Caki2 (cell line): ENCODE results near the gene NCF2. TPM values are rescaled to one million over a fixed set of nuclear protein-coding genes. Genes with fewer than 3 reads are reported as not detected.
A peak's percentile ranks its signal among the peaks of the same experiment; 100 is the strongest.

Source experiments
- DNase-seq: peaks from one replicate; pipeline ENCODE4 v3.0.0-alpha.2; 2015; ENCODE audit warnings: low read depth
- in situ Hi-C: cut with HindIII; loops from 2 replicates; pipeline ENCODE4 v1.10.0; 2016; ENCODE audit warnings: low sequenced_read_pairs, low pct_unique_long_range_greater_than_20kb, mixed read lengths
- total RNA-seq: library from RNA; depleted of rRNA; stranded (reverse); fragments of >200 nt; shearing (Covaris generic); gene quantifications from 2 replicates; pipeline ENCODE4 v1.2.3, GENCODE V29; 2014; ENCODE audit warnings: low replicate concordance

The NCF2 gene
- total RNA-seq, 1 experiment from 2014 or later = 3.1 TPM

DNA sequence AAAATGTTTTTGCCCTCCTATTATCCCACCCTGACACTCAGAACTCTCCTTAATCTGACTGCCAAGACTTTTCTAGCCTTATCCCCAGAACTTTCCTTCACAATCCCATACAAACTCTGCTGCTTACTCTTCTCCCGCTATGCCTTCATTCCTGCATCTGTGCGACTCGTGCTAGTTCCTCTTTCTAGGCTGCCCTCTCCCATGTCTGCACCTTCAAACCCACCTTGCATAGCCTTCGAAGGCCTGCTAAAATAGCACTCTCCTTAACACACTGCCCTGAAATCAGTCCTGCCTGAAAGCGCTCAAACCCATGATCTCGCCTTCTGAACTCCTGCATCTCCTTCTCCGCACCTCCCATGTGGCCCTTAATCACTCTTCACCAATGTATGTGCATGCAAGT, 2.5 kb upstream of the NCF2 start:
- in situ Hi-C loops = no loop called here

DNA sequence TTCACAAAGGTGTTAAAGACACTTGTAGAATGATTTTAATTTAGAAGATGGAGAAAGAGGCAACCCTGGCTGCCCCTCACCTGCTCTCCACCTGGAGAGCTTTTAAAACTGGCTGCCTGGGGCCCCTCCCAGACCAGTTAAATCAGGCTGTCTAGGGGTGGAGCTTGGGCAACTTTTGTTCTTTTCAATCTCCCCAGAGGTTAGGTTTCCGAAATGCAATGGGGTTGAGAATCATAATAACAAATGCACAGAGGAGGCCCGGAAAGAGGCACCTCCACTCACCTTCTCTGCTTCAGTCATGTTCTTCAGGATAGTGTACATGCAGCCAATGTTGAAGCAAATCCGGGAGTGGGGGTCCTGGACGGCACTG, 400 bp downstream of the NCF2 start:
- in situ Hi-C loops = no loop called here
- no peak for DNase-seq

More for the DNA sequence above, 2.5 kb upstream of the NCF2 start:
- DNase-seq = no peak

DNA sequence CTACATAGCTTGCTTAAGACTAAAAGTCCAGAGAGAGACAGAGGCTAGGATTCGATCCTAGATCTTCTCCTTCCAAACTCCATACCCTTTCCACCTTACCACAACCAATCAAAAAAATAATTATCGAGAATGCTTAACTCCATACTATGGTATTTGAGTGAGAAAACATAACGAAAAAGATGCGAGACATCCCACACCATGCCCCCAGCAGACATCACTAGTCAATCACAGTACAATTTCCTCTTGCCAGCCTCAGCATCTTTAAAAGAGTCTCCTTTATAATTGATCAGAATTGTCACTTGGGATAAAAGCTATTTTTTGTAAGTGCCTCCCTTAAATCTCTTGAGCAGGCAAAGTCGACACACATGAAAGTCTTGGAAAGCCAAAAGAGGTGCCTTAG, 875 bp downstream of the NCF2 start:
- DNase-seq = no peak
- in situ Hi-C loops = no loop called here

DNA sequence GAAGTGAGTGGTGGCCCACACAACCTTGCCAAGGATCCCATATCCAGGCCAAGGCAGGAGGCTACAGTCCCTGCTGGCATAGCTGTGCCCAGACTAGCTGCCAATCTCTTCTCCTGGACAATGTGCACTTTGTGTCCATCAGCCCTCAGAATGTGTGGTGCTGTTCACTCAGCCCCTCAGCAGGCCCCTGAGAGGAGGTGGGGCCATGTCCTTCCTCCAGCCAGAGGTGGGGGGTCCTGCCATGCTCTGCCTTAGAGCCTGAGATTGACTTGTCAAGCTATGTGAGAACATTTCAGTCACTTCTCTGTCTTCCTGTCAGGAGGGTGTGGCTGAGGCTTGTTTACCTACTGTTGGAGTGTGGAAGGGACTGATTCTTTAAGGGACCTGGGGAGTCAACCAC, 1.4 kb downstream of the NCF2 start:
- no peak for DNase-seq
- in situ Hi-C loops = no loop called here

DNA sequence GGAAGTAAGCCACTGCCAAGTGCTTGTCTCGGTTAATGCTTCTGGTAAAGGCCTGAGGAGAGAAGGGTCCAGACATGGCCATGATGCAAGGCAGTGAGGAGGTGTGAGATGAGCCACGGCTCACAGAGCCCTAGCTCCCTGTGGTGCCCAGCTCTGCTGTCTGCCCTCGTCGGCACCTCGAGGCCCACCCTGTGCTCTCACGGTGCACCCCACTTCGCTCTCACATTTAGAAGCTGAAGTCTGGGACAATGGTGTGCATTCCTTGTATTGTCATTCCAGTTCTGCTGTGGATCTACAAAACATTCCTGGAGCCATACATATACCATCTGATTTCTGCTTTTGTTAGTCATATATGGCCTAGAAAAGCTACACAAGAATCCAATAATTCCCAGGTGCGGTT, 3.3 kb downstream of the NCF2 start:
- in situ Hi-C loops = no loop called here
- no peak for DNase-seq

DNA sequence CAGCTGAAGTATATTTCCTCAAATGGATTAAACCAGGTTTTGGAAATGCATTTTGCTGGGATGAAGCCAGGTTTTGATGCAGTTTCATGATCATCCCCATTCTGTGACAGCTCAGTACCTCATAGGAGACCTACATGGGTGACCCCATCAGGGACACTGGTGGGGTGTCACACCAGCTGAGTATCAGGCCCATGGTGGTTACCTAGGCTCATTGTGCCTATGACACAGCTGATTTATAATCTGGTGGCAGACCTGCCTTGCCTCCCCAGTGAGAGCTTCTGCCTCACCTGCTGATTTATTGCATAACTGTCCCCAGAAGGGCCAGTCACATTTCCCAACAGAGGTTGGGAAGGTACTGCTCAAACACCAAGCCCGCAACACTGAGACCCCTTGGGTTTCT, 3.8 kb downstream of the NCF2 start:
- in situ Hi-C loops = no loop called here
- DNase-seq = no peak

DNA sequence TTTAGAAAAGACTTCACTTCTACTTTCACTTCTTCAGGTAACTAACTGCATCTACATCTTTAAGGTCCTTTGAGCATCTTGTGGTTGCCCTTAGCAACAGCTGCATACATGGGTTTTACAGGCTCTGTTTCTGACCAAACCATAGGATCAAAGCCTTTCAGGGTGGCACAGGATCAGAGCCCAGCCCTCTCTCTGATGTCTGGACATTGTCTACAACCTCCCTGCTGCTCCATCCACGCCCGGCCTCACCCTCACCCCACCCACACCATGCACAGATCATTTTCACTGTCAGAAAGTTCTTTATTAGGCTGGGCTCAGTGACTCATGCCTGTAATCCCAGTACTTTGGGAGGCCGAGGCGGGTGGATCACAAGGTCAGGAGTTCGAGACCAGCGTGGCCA, 5.2 kb downstream of the NCF2 start:
- in situ Hi-C loops = no loop called here
- DNase-seq = no peak

DNA sequence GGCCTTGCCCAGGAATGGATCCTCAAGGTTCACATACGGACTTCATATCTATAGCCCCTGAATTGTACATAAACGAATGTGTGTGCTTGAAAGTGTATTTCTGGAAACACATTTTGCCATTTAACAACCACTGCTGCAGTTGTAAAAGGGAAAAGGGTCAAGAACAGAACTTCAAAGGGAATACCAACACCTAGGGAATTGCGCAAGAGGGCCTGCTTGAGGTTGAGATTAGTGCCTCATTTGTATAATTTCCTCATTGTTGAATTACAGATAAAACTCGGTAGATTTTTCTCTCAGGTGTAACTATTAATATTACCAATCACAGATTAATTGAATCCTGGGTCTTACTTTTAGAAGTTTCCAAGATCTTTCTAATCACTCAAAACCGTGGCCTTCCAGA, 6.1 kb downstream of the NCF2 start:
- in situ Hi-C loops = no loop called here
- no peak for DNase-seq

DNA sequence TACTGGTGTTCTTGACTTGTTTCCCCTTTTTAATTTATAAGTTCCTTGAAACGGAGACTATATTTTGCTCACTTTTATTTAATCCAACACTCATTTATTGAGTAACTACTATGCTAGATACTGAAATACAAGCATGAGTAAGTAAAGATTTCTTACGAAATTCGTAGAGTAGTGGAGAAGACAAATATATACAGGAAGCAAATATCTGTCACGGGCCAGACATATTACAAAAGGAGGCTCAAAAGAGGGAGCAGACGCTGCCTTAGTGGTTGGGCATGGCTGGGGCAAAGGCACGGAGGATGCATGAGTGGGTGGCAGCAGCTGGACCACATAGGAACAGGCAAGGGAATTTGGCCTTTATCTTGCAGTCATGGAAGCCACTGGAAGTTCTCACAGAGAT, 6.8 kb downstream of the NCF2 start:
- no peak for DNase-seq
- in situ Hi-C loops = no loop called here

DNA sequence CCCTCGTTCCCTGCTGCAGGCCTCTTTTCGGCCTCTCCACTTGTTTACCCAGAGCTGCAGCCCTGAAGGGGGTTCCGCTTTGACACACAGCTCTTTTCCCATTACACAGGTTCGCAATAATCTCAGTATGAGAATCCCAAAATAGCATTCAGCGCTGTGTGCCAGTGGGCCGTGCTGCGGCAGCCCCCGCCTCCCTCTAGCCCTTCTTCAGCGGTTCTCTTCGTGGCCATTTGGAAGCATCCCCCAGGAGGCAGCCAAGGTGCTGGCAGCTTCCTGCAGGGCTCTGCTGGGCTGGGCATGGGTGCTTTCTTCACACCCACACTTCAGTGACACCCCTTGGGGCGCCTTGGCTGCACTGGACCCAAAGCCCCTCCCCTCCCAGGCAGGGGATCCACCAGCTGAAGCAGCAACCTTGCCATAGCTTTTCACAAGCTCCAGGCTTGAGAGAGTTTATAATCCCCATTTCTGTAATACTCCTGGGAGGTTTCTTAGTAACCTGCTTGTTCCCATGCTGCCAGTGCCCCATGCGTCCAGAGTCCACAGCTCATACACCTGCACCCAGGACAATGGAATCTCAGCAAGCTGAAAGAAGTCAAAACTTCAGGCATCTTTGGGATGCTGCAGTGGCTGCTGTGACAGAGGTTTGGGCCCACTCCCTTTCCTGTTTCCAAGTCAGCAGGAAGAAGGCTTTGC, 8.1 kb downstream of the NCF2 start:
- in situ Hi-C loops = no loop called here
- DNase-seq = no peak

DNA sequence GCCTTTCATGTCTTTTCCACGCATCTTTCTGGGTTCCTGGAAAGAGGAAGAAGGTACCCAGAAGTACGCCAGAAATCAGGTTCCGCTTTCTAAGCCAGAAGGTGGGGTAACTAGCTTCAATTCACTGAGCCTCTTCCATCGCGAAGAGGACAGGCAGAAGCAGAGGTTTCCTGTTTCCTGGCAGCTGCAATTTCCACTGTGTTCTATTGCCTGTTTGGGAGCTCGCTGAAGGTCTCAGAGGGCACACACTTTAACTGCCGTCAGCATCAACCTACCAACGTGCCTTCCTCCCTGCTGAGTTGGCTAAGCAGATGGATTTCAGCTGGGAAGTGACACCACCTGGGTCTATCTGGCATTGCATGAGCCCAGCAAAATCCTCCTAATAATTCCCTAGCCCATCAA, 10.0 kb downstream of the NCF2 start:
- no peak for DNase-seq
- in situ Hi-C loops = no loop called here

DNA sequence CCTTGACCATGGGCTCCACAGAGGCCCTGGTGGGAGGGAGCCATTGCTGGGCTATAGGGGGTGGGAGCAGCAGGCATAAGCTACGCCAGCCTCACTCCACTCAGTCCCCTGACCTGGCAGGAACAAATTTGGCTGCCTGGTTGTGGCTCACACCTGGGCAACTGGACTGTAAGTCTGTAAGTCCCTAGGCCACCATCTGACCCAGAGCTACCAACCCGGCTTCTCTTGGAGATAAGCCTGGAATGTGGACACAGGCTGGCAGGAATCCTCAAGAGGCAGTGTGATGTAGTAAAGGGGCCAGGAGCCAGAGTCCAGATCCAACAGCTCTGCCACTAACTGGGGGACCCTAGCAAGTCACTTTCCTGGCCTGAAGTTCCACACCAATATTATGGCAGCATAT, 11.4 kb downstream of the NCF2 start:
- in situ Hi-C loops = no loop called here
- no peak for DNase-seq

DNA sequence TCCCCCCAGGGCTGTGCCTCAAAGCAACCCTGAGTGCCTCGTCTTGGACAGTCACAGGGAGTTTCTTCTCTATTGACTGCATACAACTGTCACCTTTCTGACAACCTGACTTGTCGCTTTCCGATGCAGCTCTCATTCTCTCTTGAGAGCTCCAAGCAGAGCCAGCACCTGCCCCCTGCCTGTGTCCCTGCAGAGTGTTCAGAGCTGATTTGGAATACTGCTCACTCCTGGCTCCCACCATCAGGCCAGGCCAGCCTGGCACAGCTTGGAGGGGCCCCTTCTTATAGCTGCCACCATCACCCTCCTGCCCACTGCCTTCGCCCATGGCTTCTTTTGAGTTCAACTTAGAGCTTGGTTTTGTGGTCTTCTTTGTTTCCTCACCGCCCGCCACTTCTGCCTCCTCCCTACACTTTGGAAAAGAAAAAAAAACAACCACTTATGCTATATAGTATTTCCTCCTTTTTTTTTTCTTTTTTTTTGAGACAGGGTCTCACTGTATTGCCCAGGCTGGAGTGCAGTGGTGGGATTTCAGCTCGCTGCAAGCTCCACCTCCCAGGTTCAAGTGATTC, 12.3 kb downstream of the NCF2 start:
- in situ Hi-C loops = no loop called here
- DNase-seq = no peak

DNA sequence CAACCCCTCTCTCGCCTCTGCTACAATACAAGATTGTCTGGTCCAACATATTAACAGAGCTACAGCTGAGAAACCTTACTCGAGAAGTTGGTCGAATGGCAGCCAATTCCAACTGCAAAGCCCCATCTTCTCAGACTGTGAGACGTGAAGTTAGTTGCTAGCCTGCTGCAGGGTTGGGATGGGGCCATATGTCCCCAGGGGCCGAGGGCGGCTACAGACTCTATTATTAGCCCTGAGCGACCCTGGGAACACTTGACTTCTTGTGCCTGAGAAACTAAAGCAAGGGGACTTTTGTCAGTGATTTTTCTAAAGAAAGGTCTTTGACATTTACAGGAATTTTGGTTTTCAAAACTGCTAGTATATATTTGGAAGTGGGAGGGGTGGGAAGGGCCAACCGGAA, 13.7 kb downstream of the NCF2 start:
- in situ Hi-C loops = no loop called here
- DNase-seq = no peak

DNA sequence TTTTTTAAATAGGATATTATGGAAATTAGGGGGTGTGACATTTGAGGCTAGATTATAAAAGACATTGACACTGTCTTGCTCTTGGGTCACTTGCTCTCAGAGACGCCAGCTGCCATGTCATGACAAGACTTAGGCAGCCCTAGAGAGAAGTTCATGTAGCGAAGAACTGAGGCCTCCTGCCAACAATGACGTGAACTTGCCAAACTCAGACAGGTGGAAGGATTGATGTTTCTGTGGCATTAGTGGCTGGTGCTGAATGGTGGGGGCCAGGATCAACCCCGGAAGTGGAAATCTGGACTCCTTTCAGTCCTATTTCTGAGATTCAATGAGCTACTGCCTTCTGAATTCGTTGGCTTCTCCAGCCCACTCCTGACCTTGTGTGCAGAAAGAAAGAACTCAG, 14.7 kb downstream of the NCF2 start:
- no peak for DNase-seq
- in situ Hi-C loops = no loop called here

DNA sequence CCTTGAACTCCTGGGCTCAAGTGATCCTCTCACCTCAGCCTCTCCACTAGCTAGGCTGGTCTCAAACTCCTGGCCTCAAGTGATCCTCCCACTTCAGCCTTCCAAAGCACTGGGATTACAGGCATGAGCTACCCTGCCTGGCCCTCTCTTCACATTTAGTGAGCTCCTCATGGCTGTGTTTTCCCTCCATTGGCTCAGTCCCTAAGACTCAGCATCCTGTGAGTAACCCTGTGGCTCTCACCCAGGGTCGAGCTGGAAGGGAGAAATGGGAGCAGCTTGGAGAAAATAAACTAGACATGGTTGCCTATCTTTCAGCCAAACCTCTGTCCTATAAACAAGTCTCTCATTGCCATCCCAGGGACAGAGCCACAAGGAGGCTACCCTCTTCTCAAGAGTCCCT, 17.5 kb downstream of the NCF2 start:
- in situ Hi-C loops = no loop called here
- no peak for DNase-seq

DNA sequence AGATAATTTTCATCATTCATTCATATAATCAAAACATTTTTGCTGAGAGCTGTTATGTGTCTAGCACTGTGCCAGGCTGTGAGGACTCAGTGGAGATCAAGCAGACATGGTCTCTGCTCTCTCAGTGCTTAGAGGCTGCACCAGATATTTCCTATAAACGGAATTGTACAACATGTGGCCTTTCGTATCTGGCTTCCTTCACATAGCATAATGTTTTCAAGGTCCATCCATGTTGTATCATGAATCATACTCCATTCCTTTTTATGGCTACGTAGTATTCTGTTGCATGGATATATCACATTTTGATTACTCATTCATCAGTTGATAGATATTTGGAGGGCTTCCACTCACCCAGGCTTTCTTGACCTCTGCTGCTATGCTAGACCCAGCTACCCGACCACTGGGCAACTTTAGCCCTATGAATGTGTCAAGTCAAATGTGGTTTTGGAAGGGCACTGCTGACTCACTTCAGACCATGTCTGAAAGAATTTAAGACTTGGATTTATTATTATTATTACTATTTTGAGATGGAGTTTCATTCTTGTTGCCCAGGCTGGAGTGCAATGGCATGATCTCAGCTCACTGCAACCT, 18.5 kb downstream of the NCF2 start:
- DNase-seq = no peak
- in situ Hi-C loops = no loop called here

DNA sequence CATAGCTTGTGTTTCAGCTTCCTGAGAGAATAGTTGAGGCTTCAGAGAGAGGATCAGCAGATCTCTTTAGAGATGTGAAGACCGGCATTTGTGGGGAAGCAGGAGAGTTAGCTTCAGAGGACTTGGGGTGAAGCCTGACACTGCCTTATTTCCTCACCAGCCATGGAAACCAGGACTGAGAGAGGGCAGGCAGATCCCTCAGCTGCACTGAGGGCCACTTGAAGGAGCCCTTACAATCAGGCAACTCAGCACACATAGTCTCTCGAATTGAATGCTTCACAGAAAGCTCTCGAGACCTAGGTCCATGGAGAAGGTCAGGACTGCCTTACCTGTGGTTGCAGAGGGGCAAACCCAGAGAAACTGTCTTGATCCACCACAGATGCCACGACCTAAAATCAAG, 19.8 kb downstream of the NCF2 start:
- DNase-seq = no peak
- in situ Hi-C loops = no loop called here

DNA sequence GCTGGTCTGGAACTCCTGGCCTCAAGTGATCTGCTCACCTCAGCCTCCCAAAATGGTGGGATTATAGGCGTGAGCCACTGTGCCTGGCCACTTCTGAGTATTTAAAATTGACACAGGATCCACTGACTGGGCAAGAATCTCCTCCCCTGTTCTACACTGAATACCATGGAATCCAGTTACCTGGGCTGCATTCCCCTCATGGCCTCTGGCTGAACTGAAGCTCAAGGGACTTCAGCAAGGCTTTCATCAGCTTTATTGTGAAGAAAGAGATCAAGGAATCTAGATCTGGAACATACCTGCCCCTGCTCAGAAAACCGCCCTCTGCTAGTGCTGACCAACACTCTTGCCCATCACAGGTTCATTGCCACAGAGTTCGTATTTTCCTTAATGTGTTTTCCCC, 20.5 kb downstream of the NCF2 start:
- no peak for DNase-seq
- in situ Hi-C loops = no loop called here

DNA sequence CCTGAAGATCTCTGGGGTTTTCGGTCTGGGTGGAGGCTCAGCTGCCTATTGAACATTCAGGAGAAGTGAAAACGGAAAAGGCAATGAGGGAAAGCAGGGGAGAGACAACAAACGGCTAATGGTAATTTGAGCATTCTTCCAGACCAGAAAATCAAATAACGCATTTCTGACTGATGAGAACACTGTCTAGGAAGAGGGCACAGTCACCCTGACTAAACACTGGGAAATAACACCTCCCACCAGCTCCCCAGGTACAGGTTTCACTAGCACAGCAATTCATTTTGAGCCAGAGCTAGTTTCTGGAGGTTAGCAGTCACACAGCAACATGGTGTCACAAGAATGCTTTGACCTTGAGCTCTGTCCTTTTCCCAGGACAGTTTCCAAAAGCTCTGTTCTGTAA, 21.1 kb downstream of the NCF2 start:
- peak; percentile 29 for DNase-seq
- in situ Hi-C loops = no loop called here
